ENCODE data around the gene BPI. TPM values are rescaled to one million over a fixed set of nuclear protein-coding genes. Genes with fewer than 3 reads are reported as not detected.

BPI gene
- polyA plus RNA-seq, 1 donor (not counting 4 experiments of a cell fraction or from before 2014, with no cell fraction given): not detected

GRCh38 chr20:38258545-38259215 is 45.3 kb upstream of the BPI start:
- Histone ChIP-seq H3K4me2 (ENCODE audit: control insufficient read depth, extremely low read depth, insufficient read depth, low read depth, low read length) (no peak overlapping the region), H3K4me1 (ENCODE audit: control insufficient read depth, extremely low read depth, insufficient read depth, low read length) (no peaks in the 10 kb centered on the region), H3K4me3 (ENCODE audit: control insufficient read depth in 2 of 3, extremely low read depth in 1 of 3, insufficient read depth in 2 of 3, low read depth in 1 of 3, low read length in 3 of 3) (no peak overlapping the region), H4K20me1 (ENCODE audit: control insufficient read depth, extremely low read depth, insufficient read depth, low read length) (no peaks in the 10 kb centered on the region), H3K79me2 (ENCODE audit: control insufficient read depth, insufficient read depth, low read length) (no peaks in the 10 kb centered on the region), H3K36me3 (ENCODE audit: control insufficient read depth in 2 of 2, extremely low read depth in 1 of 2, insufficient read depth in 2 of 2, low read length in 2 of 2) (no peaks in the 10 kb centered on the region), H3K9me3 (ENCODE audit: control insufficient read depth, low read depth, low read length) (no peaks in the 10 kb centered on the region), H2AFZ (ENCODE audit: control insufficient read depth, low read length) (no peak overlapping the region), H3K27me3 (ENCODE audit: control insufficient read depth, extremely low read depth, insufficient read depth, low read length) (peaks cover 29% of the 10 kb centered on the region), H3K27ac (ENCODE audit: control insufficient read depth, insufficient read depth, low read length) (no peak overlapping the region), H3K9me1 (ENCODE audit: control insufficient read depth, extremely low read depth, insufficient read depth, low read length) (no peaks in the 10 kb centered on the region), H3K9ac (ENCODE audit: control insufficient read depth, extremely low read depth, insufficient read depth, low read length) (no peak overlapping the region)
- FAIRE-seq (no peak), DNase-seq (ENCODE audit: low read depth, low spot score) (no peak)
- TF ChIP-seq EZH2 (IDR thresholded peaks at IDR 0.05; ENCODE audit: low read length): no peak
- no peak for TF ChIP-seq CTCF (optimal IDR thresholded peaks at IDR 0.05 in 1 of 3, IDR thresholded peaks at IDR 0.05 in 1 of 3, conservative IDR thresholded peaks at IDR 0.05 in 1 of 3; ENCODE audit: extremely low read depth in 1 of 3, insufficient read depth in 2 of 3, low read length in 3 of 3)
- dilution Hi-C loops (cut with MboI; ENCODE audit: extremely low pct_ligation_motif_present, low sequenced_read_pairs): no loop called here

GRCh38 chr20:38260025-38260377 is 44.0 kb upstream of the BPI start:
- no peak overlapping the region for H3K27ac ChIP-seq (ENCODE audit: control insufficient read depth, insufficient read depth, low read length)
- no peak overlapping the region for H3K4me2 ChIP-seq (ENCODE audit: control insufficient read depth, extremely low read depth, insufficient read depth, low read depth, low read length)
- dilution Hi-C loops (cut with MboI; ENCODE audit: extremely low pct_ligation_motif_present, low sequenced_read_pairs): no loop called here
- H3K9me3 ChIP-seq (ENCODE audit: control insufficient read depth, low read depth, low read length): no peaks in the 10 kb centered on the region
- no peaks in the 10 kb centered on the region for H3K9me1 ChIP-seq (ENCODE audit: control insufficient read depth, extremely low read depth, insufficient read depth, low read length)
- no peaks in the 10 kb centered on the region for H3K4me1 ChIP-seq (ENCODE audit: control insufficient read depth, extremely low read depth, insufficient read depth, low read length)
- H4K20me1 ChIP-seq (ENCODE audit: control insufficient read depth, extremely low read depth, insufficient read depth, low read length): no peaks in the 10 kb centered on the region
- H2AFZ ChIP-seq (ENCODE audit: control insufficient read depth, low read length): no peak overlapping the region
- no peak overlapping the region for H3K9ac ChIP-seq (ENCODE audit: control insufficient read depth, extremely low read depth, insufficient read depth, low read length)
- no peak overlapping the region for H3K4me3 ChIP-seq (ENCODE audit: control insufficient read depth in 2 of 3, extremely low read depth in 1 of 3, insufficient read depth in 2 of 3, low read depth in 1 of 3, low read length in 3 of 3)
- H3K27me3 ChIP-seq (ENCODE audit: control insufficient read depth, extremely low read depth, insufficient read depth, low read length): peaks cover 29% of the 10 kb centered on the region
- DNase-seq (ENCODE audit: low read depth, low spot score) (no peak), FAIRE-seq (no peak)
- TF ChIP-seq CTCF (optimal IDR thresholded peaks at IDR 0.05 in 1 of 3, IDR thresholded peaks at IDR 0.05 in 1 of 3, conservative IDR thresholded peaks at IDR 0.05 in 1 of 3; ENCODE audit: extremely low read depth in 1 of 3, insufficient read depth in 2 of 3, low read length in 3 of 3): no peak
- TF ChIP-seq EZH2 (IDR thresholded peaks at IDR 0.05; ENCODE audit: low read length): peak; percentile 88
- H3K79me2 ChIP-seq (ENCODE audit: control insufficient read depth, insufficient read depth, low read length): no peaks in the 10 kb centered on the region
- H3K36me3 ChIP-seq (ENCODE audit: control insufficient read depth in 2 of 2, extremely low read depth in 1 of 2, insufficient read depth in 2 of 2, low read length in 2 of 2): no peaks in the 10 kb centered on the region

Measured in keratinocyte (primary cell).